ENCODE results near the gene AUTS2.

The AUTS2 gene

DNA sequence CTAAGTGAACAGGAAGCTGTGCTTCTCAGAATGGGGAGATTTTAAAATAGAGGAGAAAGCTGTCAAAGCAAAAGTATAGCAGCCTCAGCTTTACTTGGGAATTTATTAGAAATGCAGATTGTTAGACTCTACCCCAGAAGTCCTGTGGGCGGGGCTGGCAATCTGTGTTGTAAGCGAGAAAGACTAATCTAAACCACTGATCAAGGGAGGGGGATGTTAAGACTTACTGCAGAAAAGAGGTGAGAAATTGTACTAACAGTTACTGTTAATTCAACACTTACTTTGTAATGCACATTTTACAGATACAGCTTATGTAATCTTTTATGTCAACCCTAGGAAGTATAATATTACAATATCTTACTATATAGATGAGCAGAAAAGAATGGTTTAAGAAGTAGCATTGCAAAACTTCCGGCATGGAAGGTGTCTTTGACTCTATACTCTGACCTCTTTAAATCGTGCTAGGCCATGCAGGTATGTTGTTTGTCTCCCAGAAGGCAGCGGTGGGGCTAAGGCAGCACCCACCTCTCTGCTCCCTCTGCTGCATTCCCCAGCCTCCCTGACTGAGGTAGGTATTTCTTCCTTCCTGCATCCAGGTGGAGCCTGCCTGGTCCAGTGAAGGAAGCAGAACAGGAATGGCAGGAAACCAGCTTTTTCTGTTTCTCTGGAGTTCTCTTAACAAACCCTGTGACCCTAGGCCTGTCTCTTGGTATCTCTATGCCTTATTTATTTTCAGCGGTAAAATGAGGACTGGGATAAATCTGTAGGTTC, 462.2 kb downstream of the AUTS2 start:
- Histone ChIP-seq H3K4me3 (ENCODE audit: low read length) (no peak overlapping the region), H3K27ac (ENCODE audit: low read depth, low read length) (no peak overlapping the region), H3K27me3 (ENCODE audit: insufficient read depth, low read length) (no peaks in the 10 kb centered on the region), H3K9ac (ENCODE audit: low read depth, low read length) (no peak overlapping the region), H3K4me1 (ENCODE audit: insufficient read depth, low read length) (peaks cover 12% of the 10 kb centered on the region), H3K9me3 (ENCODE audit: insufficient read depth, low read depth, low read length) (no peaks in the 10 kb centered on the region), H3K36me3 (ENCODE audit: insufficient read depth, low read length) (no peaks in the 10 kb centered on the region)
- 69% methylated on average over 6 of the region's 6 CpGs for WGBS

DNA sequence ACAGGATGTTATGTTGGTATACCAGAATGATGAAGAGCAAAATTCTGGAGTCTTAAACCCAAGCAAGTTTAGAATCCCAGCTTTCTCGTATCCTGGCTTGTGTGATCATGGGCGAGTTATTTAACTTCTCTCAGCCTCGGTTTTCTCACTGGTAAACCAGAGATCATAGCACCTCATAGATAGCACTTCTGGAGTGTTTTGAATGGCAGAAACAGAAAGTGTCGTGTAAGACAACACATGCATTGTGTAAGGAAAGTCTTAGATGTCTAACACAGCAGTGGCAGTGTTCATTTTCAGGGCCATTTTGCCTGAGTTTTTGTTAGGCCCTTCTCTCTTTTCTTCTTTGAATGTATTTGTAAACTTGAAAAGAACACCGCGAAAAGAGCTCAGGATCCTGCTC, 465.1 kb downstream of the AUTS2 start:
- Histone ChIP-seq H3K9ac (ENCODE audit: low read depth, low read length) (no peak overlapping the region), H3K4me1 (ENCODE audit: insufficient read depth, low read length) (peaks cover 12% of the 10 kb centered on the region), H3K27ac (ENCODE audit: low read depth, low read length) (no peak overlapping the region), H3K4me3 (ENCODE audit: low read length) (no peak overlapping the region), H3K36me3 (ENCODE audit: insufficient read depth, low read length) (no peaks in the 10 kb centered on the region), H3K9me3 (ENCODE audit: insufficient read depth, low read depth, low read length) (no peaks in the 10 kb centered on the region), H3K27me3 (ENCODE audit: insufficient read depth, low read length) (no peaks in the 10 kb centered on the region)
- WGBS: 96% methylated on average over 6 of the region's 6 CpGs

- no peaks in the 10 kb centered on the region for H3K36me3 ChIP-seq (ENCODE audit: insufficient read depth, low read length)
- no peak overlapping the region for H3K27ac ChIP-seq (ENCODE audit: low read depth, low read length)
- no peak overlapping the region for H3K4me3 ChIP-seq (ENCODE audit: low read length)
- no peaks in the 10 kb centered on the region for H3K27me3 ChIP-seq (ENCODE audit: insufficient read depth, low read length)
- WGBS: 90% methylated on average over 6 of the region's 6 CpGs
- no peaks in the 10 kb centered on the region for H3K9me3 ChIP-seq (ENCODE audit: insufficient read depth, low read depth, low read length)
- peaks cover 12% of the 10 kb centered on the region for H3K4me1 ChIP-seq (ENCODE audit: insufficient read depth, low read length)
- no peak overlapping the region for H3K9ac ChIP-seq (ENCODE audit: low read depth, low read length)
These were observed 465.7 kb downstream of the AUTS2 start for GRCh38 chr7:70063927-70064326.

- Histone ChIP-seq H3K9ac (ENCODE audit: low read depth, low read length) (no peak overlapping the region), H3K9me3 (ENCODE audit: insufficient read depth, low read depth, low read length) (no peaks in the 10 kb centered on the region), H3K4me1 (ENCODE audit: insufficient read depth, low read length) (no peaks in the 10 kb centered on the region), H3K36me3 (ENCODE audit: insufficient read depth, low read length) (no peaks in the 10 kb centered on the region), H3K27me3 (ENCODE audit: insufficient read depth, low read length) (no peaks in the 10 kb centered on the region), H3K4me3 (ENCODE audit: low read length) (no peak overlapping the region), H3K27ac (ENCODE audit: low read depth, low read length) (no peak overlapping the region)
- no CpG with 5 or more reads among the region's 2 CpGs for WGBS
These were observed 468.6 kb downstream of the AUTS2 start for GRCh38 chr7:70066844-70067243.

DNA sequence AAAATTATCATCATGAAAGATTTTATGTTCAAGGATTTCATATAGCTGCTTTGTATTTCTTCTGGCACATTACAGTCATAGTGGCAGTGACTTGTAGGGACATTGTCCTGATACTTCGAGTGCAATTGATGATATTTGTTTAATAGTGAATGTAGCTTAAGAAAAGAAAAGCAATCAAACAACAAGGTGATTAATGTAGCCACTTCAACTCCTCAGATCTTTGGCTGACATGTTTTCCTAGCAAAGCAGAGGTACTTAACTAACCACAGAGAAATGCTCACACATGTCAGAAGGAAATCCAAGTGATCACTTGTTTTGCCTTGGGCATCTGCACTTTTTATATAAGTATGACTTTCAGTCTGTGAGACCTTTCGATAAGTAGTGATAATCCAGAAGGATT, 470.3 kb downstream of the AUTS2 start:
- Histone ChIP-seq H3K27ac (ENCODE audit: low read depth, low read length) (no peak overlapping the region), H3K27me3 (ENCODE audit: insufficient read depth, low read length) (no peaks in the 10 kb centered on the region), H3K9me3 (ENCODE audit: insufficient read depth, low read depth, low read length) (no peaks in the 10 kb centered on the region), H3K36me3 (ENCODE audit: insufficient read depth, low read length) (no peaks in the 10 kb centered on the region), H3K4me1 (ENCODE audit: insufficient read depth, low read length) (no peaks in the 10 kb centered on the region), H3K9ac (ENCODE audit: low read depth, low read length) (no peak overlapping the region), H3K4me3 (ENCODE audit: low read length) (no peak overlapping the region)
- WGBS: 95% methylated on average over 2 of the region's 2 CpGs

DNA sequence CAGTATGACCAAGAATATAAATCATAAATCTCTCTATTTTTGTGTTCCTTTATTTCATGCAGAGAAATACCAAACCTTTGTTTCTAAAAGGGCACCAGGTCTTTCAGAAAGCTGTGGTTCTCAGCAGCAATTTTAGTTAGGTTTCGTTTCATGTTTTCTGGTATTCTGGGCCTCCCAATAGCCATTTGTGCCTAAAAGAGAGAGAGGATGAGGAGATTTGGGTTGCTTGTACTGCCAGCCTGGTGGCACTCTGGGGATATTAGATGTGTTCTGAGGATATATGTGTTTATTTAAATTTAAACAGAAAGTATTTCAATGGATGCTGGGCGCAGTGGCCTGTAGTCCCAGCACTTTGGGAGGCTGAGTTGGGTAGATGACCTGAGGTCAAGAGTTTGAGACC, 471.7 kb downstream of the AUTS2 start:
- H3K36me3 ChIP-seq (ENCODE audit: insufficient read depth, low read length): no peaks in the 10 kb centered on the region
- no peak overlapping the region for H3K27ac ChIP-seq (ENCODE audit: low read depth, low read length)
- no peak overlapping the region for H3K9ac ChIP-seq (ENCODE audit: low read depth, low read length)
- no peaks in the 10 kb centered on the region for H3K27me3 ChIP-seq (ENCODE audit: insufficient read depth, low read length)
- H3K4me3 ChIP-seq (ENCODE audit: low read length): no peak overlapping the region
- 97% methylated on average over 2 of the region's 2 CpGs for WGBS
- no peaks in the 10 kb centered on the region for H3K4me1 ChIP-seq (ENCODE audit: insufficient read depth, low read length)
- H3K9me3 ChIP-seq (ENCODE audit: insufficient read depth, low read depth, low read length): no peaks in the 10 kb centered on the region

GRCh38 chr7:70071766-70072165, 473.5 kb downstream of the AUTS2 start:
- Histone ChIP-seq H3K27ac (ENCODE audit: low read depth, low read length) (no peak overlapping the region), H3K9me3 (ENCODE audit: insufficient read depth, low read depth, low read length) (no peaks in the 10 kb centered on the region), H3K9ac (ENCODE audit: low read depth, low read length) (no peak overlapping the region), H3K4me3 (ENCODE audit: low read length) (no peak overlapping the region), H3K4me1 (ENCODE audit: insufficient read depth, low read length) (no peaks in the 10 kb centered on the region), H3K27me3 (ENCODE audit: insufficient read depth, low read length) (no peaks in the 10 kb centered on the region), H3K36me3 (ENCODE audit: insufficient read depth, low read length) (no peaks in the 10 kb centered on the region)
- 95% methylated on average over 7 of the region's 7 CpGs for WGBS

DNA sequence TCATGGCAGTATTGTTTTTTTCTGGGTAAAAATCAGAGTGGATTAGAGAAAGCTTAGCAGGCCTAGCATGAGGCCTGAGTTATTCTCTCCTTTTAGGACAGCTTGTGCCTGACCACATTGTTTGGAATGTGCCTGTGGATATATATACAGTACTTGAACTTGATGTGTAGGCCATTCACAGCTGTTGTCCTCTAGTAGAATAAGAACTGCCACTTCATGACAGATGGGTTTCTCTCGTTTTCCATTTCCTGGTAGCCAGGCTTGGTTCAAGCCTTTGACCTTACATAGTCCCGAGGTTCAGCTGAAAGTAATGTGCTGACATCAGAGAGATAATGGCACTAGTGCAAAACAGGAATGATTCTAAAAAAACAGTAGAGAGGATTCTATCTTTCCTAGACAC, 473.9 kb downstream of the AUTS2 start:
- 78% methylated on average over 2 of the region's 2 CpGs for WGBS
- Histone ChIP-seq H3K9ac (ENCODE audit: low read depth, low read length) (no peak overlapping the region), H3K9me3 (ENCODE audit: insufficient read depth, low read depth, low read length) (no peaks in the 10 kb centered on the region), H3K4me3 (ENCODE audit: low read length) (no peak overlapping the region), H3K36me3 (ENCODE audit: insufficient read depth, low read length) (no peaks in the 10 kb centered on the region), H3K27ac (ENCODE audit: low read depth, low read length) (no peak overlapping the region), H3K27me3 (ENCODE audit: insufficient read depth, low read length) (no peaks in the 10 kb centered on the region), H3K4me1 (ENCODE audit: insufficient read depth, low read length) (no peaks in the 10 kb centered on the region)

DNA sequence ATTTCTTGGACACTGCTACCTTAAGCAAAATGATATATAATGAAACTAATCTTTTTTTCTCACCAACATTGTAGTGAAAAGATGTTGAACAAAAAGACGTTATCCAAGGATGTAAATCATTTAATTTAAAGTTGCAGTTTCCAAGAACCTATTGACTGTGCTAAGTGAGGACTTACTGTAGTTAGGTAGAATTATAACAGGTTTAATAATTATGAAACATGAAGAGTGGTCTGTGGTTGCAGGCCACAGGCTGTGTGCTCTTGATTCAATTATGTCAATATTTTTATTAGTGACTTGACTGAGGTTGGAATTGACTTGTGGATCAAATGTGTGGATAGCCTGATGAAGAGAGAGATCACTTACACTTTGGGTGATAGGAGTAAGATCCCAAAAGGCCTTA, 478.1 kb downstream of the AUTS2 start:
- Histone ChIP-seq H3K36me3 (ENCODE audit: insufficient read depth, low read length) (no peaks in the 10 kb centered on the region), H3K27me3 (ENCODE audit: insufficient read depth, low read length) (no peaks in the 10 kb centered on the region), H3K9ac (ENCODE audit: low read depth, low read length) (no peak overlapping the region), H3K9me3 (ENCODE audit: insufficient read depth, low read depth, low read length) (no peaks in the 10 kb centered on the region), H3K4me3 (ENCODE audit: low read length) (no peak overlapping the region), H3K27ac (ENCODE audit: low read depth, low read length) (no peak overlapping the region), H3K4me1 (ENCODE audit: insufficient read depth, low read length) (no peaks in the 10 kb centered on the region)
- WGBS: 91% methylated on average over 1 of the region's 1 CpG

GRCh38 chr7:70082099-70082611, 483.9 kb downstream of the AUTS2 start:
- H3K4me3 ChIP-seq (ENCODE audit: low read length): no peak overlapping the region
- H3K9ac ChIP-seq (ENCODE audit: low read depth, low read length): no peak overlapping the region
- WGBS: 86% methylated on average over 4 of the region's 5 CpGs
- no peak overlapping the region for H3K27ac ChIP-seq (ENCODE audit: low read depth, low read length)
- no peaks in the 10 kb centered on the region for H3K36me3 ChIP-seq (ENCODE audit: insufficient read depth, low read length)
- no peaks in the 10 kb centered on the region for H3K27me3 ChIP-seq (ENCODE audit: insufficient read depth, low read length)
- no peaks in the 10 kb centered on the region for H3K4me1 ChIP-seq (ENCODE audit: insufficient read depth, low read length)
- H3K9me3 ChIP-seq (ENCODE audit: insufficient read depth, low read depth, low read length): peaks cover 5% of the 10 kb centered on the region; the same call in 1 of the 2 replicates

- Histone ChIP-seq H3K4me1 (ENCODE audit: insufficient read depth, low read length) (peaks cover 34% of the 10 kb centered on the region), H3K27me3 (ENCODE audit: insufficient read depth, low read length) (no peaks in the 10 kb centered on the region), H3K27ac (ENCODE audit: low read depth, low read length) (no peak overlapping the region), H3K4me3 (ENCODE audit: low read length) (no peak overlapping the region), H3K9me3 (ENCODE audit: insufficient read depth, low read depth, low read length) (peaks cover 5% of the 10 kb centered on the region; the same call in 1 of the 2 replicates), H3K9ac (ENCODE audit: low read depth, low read length) (no peak overlapping the region), H3K36me3 (ENCODE audit: insufficient read depth, low read length) (no peaks in the 10 kb centered on the region)
- WGBS: 100% methylated on average over 2 of the region's 2 CpGs
These were observed 493.1 kb downstream of the AUTS2 start for GRCh38 chr7:70091362-70091761.
